Adipose tissue (tissue), 3 donors: Measurements from ENCODE around the gene RASL10A. TPM values are rescaled to one million over a fixed set of nuclear protein-coding genes. Genes with fewer than 3 reads are reported as not detected.
"Not testable (repeated sequence)": the region's sequence is repeated elsewhere in the genome, so short reads cannot be mapped to it uniquely, and the experiment has no call there.

Experiments
- H3K27ac ChIP-seq: one replicate; pipeline ENCODE4 v1.5.1; 2013; ENCODE audit warnings: low read depth, low read length
- WGBS, 3 donors: extraction: QIAGEN DNeasy Blood & Tissue Kit; methylation state at CpG; one replicate each; pipeline ENCODE4 v1.1.7; 2013; 5-methylcytosine and 5-hydroxymethylcytosine counted together
- polyA plus RNA-seq, 3 donors: library from polyadenylated mRNA; stranded (reverse); fragments of 200-250 nt; gene quantifications; one replicate each; pipeline ENCODE4 v1.2.3, GENCODE V29; 2013
- donor health status: healthy with polysubstance abuse.
- donor health status: Bipolar disorder and iron deficiency.
- donor health status: healthy.

Gene RASL10A, protein sequence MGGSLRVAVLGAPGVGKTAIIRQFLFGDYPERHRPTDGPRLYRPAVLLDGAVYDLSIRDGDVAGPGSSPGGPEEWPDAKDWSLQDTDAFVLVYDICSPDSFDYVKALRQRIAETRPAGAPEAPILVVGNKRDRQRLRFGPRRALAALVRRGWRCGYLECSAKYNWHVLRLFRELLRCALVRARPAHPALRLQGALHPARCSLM
- polyA plus RNA-seq: 1 to 10 TPM in 2 of 3 donors, under 1 TPM in 1; 0.90 to 1.5 (median 1.0) TPM

DNA sequence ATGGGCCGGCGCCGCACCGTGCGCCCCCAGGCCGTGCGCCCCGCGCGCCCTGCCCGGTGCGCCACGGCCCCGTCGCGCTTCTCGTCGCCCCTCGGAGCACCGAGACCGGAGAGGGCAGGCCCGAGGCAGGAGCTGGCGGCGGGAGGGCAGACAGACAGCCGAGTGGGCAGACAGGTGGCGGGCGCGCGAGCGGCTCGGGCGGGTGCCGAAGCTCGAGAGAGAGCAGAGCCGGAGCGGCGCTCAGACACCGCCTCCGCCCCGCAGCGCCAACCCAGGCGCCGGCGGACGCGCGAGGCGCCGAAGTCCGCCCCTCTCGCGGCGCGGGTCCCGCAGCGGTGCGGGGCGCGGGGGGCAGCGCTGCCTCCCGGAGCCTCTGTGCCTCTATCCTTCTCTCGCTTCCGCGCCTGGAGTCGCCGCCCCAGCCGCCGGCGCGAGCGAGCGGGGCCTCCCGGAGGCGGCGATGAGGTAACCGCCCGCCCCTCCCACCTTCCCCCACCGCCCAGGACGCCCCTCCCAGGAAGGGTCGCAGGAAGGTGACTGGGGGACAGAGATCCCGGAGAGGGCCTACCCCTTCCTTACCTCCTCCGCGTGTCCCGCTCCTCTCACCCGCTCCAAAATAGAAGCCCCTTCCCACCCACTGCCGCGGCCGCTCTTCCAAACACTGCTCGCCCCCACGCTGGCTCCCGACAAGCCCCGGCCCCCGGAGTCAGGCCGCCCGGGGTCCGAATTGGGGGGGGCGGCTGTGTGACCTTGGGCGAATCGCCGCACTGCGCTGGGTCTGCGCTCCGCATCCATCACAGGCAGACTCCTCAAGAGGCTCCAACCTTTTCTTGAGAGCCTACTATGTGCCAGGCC lies at the start of gene RASL10A:
TSS of gene RASL10A (minus strand) at position 412 of the 855 bp plus-strand sequence. CDS start 451 bp downstream, outside the sequence.
- 4 to 6% (median 4%) methylated on average over 66 to 101 of the region's 103 CpGs for WGBS, 3 donors
- no peak within 1 kb of the TSS for H3K27ac ChIP-seq

DNA sequence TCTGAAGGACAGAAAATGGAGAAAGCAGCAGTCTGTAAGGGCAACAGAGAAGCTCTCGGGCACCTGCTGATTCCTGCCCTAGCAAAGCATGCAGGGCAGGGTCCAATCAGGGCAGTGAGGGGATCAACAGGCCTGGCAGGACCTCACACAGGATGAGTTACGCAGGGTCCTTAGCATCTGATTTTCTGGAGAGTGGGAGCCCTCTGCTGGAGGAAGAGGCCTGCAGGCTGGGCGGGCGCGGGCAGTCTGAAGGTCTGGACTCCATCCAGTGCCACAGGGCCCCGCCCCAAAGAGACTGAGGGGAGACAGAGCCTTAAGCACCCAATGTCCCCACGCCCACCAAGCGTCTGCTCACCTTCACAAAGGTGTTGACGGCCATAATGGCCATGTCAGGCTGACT lies 44.0 kb upstream of the RASL10A start:
- no peak overlapping the region for H3K27ac ChIP-seq
- 24 to 48% (median 44%) methylated on average over 9 of the region's 9 CpGs for WGBS, 3 donors

DNA sequence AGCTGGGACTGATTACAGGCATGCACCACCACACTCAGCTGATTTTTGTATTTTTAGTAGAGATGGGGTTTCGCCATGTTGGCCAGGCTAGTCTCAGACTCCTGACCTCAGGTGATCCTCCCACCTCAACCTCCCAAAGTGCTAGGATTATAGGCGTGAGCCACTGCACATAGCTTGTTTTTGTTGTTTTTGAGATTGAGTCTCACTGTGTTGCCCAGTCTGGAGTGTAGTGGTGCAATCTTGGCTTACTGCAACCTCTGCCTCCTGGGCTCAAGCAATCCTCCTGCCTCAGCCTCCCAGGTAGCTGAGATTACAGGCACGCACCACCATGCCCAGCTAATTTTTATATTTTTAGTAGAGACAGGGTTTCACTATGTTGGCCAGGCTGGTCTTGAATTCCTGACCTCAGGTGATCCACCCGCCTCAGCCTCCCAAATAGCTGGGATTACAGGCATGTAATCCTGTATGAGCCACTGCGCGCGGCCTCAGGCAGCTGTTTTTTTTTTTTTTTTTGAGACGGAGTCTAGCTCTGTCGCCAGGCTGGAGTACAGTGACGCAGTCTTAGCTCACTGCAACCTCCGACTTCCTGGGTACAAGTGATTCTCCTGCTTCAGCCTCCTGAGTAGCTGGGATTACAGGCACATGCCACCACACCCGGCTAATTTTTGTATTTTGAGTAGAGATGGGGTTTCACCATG lies 41.8 kb upstream of the RASL10A start:
- 96 to 98% (median 96%) methylated on average over 11 to 12 of the region's 12 CpGs for WGBS, 3 donors
- not testable (repeated sequence) for H3K27ac ChIP-seq

DNA sequence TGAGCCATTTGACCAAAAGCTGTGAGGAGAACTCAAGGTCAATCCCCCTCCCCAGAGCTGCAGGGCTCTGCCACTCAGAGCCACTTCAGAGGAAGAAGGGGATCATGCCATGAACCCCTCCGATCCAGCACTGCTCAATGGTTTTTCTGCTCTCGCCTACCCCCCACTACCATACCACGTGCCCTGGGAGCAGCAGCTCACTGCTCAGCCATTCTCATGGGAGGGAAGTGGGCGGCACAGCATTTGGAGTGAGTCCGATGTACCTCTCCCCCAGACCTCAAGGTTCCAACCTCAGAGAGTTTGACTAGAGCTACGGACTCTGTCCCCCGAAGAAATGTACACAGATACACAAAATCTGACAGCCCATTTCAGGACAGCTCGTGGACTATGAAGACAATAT lies 38.4 kb upstream of the RASL10A start:
- WGBS, 3 donors: 93 to 95% (median 95%) methylated on average over 8 of the region's 8 CpGs

DNA sequence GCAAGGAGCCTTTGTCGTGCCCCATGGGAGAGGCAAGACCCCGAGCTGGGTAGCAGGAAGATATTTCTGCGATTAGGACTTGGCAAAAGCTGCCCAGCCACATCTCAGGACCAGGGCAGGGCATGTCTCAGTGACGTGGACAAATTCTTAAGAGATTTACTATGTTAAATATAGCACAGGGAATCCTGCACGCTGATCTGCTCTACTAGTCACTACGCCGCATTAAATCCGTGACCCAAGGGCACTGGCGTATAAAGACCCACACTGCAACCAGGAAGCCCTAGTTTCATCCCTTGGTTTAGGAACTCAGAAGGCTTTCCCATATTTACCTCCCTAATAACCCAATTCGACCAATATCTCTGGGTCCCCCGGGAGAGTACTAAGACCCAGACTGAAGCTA lies 37.8 kb upstream of the RASL10A start:
- H3K27ac ChIP-seq: no peak overlapping the region
- WGBS, 3 donors: 92 to 95% (median 93%) methylated on average over 11 of the region's 11 CpGs

More for the DNA sequence above, 38.4 kb upstream of the RASL10A start:
- H3K27ac ChIP-seq: no peak overlapping the region

DNA sequence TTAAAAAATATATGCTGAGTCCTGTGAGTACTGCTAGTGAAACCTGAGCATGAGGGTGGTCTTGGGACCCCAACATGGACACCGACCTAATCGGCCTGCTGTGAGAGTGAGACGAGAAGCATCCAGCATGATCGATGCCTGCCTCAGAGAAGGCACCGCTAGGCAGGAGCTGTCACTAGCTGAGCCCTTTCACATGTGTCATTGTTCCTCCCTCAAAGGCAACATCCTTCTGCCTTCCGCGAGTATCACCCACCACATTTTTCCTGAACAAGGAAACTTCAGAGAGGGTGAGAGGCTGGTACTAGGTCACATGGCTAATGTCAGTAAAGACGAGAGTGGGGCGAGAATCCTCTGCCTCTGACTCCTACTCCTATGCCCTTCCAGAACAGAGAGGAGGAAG lies 37.3 kb upstream of the RASL10A start:
- 82 to 94% (median 85%) methylated on average over 9 of the region's 9 CpGs for WGBS, 3 donors
- no peak overlapping the region for H3K27ac ChIP-seq

DNA sequence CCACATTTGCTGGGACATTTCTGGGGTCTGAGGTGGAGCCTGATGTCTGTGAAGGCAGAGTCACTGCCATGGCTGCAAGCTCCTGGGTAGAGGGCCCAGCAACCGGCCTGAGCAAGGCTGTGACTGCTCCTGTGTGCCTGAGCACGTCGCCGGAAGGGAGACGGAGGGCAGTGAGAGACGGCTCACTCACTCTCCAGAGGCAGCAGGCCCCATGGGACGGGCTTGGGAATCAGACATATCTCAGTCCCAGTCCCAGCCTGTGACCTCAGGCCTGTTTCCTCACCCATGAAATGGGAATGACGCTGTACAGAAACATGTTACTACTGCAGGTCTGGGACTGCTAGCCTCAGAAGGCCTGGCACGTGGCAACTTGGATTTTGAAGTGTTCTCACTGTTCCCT lies 36.4 kb upstream of the RASL10A start:
- H3K27ac ChIP-seq: no peak overlapping the region
- 86 to 91% (median 90%) methylated on average over 9 of the region's 9 CpGs for WGBS, 3 donors

DNA sequence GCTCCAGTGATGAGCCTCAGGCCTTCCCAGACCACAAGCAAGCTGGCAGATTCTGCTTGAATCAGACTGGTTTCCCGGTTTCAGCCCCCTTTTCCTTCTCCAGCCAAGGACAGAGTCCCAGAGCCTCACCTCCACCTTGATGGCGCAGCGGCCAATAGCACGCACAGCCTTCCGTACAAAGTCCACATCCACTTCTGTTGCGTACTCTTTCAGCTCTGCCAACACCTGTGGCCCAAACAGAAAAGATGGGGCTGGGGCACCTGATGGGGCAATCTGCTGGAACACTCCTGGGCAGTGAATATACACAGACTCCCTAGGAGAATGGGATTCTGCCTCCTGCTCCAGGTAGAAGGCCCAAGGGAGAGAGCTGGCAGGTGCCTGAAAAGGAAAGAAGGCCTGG lies 35.5 kb upstream of the RASL10A start:
- WGBS, 3 donors: 47 to 99% (median 99%) methylated on average over 6 of the region's 6 CpGs
- no peak overlapping the region for H3K27ac ChIP-seq

DNA sequence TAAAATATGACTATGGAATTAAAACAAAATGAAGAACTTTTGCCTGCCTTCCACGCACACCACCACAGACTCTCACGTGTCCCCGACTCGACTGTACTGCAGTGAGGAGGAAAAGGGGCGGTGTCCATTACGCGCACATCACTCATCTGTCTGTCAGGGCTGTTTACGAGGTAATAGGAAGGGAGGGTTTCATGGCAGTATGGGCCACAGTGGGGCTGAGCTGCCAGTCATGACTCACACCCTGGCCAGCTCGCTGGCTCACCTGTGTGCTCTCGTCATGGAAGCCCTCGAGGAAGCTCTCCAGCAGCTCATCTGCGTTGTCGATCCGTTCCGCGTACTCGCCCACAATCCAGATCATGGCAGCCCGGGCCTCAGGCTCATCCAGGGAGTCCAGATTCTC lies 33.5 kb upstream of the RASL10A start:
- 88 to 92% (median 91%) methylated on average over 18 of the region's 18 CpGs for WGBS, 3 donors
- no peak overlapping the region for H3K27ac ChIP-seq

DNA sequence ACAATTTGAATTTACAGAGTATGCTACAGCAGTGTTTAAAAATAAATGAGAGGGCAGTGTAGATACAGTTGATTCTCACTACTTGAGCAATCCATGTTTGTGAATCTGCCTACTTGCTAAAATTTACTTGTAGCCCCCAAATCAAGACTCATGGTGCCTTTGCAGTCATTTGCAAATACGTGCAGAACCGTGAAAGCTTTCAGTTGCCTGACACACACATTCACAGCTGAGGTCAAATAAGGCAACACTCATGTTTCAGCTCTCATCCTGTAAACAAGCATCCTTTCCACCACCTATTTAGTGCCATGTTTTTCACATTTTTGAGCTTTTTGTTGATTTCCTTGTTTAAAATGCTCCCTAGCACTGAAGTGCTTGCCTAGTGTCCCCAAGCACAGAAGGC lies 32.5 kb upstream of the RASL10A start:
- no peak overlapping the region for H3K27ac ChIP-seq

DNA sequence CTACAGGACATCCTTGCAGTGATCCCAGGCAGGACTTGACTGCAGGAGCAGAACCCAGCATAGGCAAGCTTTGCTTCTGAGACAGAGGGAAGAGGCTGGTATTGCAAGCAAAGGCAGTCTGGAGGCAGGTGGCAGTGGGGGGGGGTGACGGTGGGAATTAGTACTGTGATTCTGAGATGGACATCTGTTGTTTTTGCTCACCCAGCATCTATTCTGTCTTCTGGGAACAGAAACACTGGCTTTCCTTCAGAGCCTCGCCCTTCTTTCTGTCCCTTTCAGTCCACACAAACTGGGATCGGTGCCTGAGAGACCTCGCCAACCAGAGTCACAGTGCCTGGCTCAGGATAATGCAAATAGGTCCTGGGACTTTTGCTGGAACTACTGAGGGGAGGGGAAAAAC lies 31.2 kb upstream of the RASL10A start:
- WGBS, 3 donors: 64 to 82% (median 75%) methylated on average over 4 of the region's 4 CpGs
- H3K27ac ChIP-seq: no peak overlapping the region

More for the DNA sequence above, 32.5 kb upstream of the RASL10A start:
- WGBS, 3 donors: 75 to 84% (median 81%) methylated on average over 2 of the region's 2 CpGs

DNA sequence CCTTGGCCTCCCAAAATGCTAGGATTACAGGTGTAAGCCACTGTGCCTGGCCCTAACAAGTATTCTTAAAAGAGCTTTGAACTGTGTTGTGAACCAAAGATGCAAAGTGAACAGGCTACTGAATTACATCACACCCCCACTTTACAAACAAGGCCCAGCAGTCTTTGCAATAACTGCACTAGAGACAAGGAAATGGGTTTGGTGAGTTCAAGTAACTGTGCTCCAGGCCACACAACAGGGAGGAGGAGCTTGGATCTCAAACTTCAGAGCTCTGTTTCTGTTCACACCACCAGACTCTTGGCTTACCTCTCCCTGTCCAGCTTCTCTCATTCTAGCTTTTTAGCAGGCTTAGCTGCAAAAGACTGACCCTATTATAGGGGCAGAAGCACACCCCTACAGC lies 30.4 kb upstream of the RASL10A start:
- no peak overlapping the region for H3K27ac ChIP-seq

DNA sequence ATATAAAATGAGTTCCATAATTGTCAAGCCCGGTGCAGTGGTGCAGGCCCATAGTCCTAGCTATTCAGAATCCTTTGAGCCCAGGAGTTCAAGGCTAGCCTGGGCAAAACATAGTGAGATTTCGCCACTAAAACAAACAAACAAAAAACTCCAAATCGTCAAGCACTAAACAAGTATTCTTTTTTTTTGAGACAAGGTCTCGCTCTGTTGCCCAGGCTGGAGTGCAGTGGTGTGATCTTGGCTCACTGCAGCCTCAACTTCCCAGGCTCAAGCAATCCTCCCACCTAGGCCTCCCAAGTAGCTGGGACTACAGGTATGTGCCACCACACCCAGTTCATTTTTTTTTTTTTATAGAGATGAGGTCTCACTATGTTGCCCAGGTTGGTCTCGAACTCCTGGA lies 29.4 kb upstream of the RASL10A start:
- 70 to 97% (median 91%) methylated on average over 5 of the region's 5 CpGs for WGBS, 3 donors
- not testable (repeated sequence) for H3K27ac ChIP-seq

DNA sequence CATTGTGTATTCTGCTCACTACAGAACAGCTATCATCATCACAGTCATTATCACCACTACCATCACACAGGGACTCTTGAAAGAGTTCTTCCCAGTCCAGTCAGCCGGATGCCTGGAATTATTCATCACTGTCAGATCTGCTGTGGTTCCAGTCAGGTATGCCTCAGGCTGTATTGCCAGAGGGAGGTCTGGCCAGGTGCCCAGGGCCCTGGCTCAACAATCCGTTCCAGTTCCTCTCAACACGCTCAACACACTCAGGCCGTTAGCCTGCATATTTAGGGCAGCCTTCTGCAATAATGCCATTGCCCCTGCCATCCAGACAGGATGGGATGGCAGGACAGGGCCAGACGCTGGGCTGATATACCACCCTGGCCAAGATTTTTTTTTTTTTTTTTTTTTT lies 28.6 kb upstream of the RASL10A start:
- 17 to 60% (median 52%) methylated on average over 5 of the region's 5 CpGs for WGBS, 3 donors
- H3K27ac ChIP-seq: no peak overlapping the region

DNA sequence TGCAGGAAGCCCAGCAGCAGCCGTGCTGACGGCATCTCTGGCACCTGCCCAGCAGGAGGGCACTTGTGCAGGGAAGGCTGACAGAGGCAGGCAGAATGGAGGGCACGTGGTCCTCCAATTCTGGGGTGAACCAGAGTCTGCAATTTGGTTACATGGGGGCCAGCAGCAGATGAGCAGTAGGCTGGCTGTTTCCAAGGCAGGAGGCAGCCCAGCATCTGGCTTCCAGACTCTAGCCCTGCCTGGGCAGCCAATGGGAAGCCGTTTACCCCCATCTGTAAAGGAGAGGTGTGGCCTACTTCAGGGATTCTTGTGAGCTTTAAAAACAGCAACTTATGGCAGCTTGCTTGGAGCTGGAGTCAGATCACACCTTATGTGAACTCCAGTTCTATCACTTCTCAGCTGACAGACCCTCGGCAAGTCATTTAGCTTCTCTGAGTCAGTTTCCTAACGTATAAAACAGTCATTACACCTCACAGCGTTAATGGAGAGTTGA lies 27.9 kb upstream of the RASL10A start:
- WGBS, 3 donors: 56 to 77% (median 71%) methylated on average over 7 of the region's 7 CpGs
- no peak overlapping the region for H3K27ac ChIP-seq

DNA sequence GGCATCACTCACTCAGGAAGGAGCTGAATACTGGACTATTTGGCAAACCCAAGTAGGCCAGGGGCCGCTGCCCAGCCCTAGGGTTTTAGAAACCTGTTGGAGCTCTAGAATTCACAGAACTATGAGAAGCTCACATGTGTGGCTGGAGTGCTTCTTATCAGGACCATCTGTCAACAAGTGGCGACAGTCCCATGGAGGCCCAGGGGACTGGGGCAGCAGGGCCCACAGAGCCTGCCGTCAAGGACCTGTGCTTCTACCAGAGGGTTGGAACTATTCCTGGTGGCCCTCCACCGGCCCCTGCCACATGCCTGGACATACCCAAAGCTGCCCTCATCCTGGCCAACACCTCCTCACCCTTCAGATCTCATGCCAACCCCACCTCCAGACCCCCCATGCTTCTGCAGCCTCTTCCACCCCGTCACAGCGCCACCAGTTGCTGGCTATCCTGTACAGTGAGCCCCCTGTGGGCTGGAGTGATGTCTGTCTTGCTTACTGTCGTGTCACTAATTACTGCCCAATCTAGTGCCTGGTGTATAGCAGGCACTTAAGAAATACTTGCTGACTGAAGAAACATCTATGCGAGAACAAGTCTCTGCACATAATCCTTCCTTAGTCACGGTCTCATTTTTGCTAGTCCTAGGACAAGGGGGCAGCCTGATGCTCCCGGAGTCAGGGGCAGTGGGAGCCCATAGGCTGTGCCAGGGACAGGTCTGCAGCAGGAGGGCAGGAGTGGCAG lies 27.2 kb upstream of the RASL10A start:
- WGBS, 3 donors: 49 to 84% (median 83%) methylated on average over 10 of the region's 10 CpGs
- no peak overlapping the region for H3K27ac ChIP-seq

DNA sequence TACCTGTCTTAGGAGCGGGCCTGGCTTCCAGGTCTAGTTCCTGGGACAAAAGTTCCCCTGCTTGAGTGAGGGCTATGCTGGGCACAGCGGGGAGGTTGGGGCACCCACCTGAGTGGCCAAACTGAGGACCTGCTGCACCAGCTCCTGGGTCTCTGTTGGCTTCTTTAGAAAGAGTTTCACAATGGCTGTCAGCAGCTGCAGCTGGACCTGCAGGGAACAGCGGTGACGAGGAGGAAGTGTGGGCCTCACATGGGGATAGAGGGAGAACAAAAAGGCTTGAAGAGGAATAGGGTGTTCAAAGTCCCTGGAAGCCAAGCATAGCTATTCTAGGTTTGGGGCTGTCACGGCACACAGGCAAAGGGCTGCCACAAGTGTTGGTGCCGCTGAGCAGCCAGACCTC lies 26.7 kb upstream of the RASL10A start:
- 54 to 67% (median 67%) methylated on average over 6 of the region's 6 CpGs for WGBS, 3 donors
- H3K27ac ChIP-seq: no peak overlapping the region

DNA sequence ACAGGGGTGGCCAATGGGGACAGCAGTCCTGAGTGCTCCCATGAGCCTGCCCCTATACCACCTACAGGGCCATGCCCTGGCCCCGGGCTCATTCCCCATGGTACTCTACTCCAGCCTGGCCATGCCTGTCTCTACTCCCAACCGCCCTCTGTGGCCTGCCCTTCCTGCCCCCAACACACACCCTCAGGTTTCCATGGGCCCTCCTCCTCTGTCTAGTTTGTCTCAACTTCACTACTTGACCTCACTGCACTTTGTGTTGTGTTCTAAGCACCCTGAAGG lies 26.3 kb upstream of the RASL10A start:
- H3K27ac ChIP-seq: no peak overlapping the region
- 90 to 94% (median 93%) methylated on average over 2 of the region's 2 CpGs for WGBS, 3 donors
